Measurements from ENCODE around the gene MAP3K6.
A peak's percentile ranks its signal among the peaks of the same experiment; 100 is the strongest.

Gene MAP3K6

DNA sequence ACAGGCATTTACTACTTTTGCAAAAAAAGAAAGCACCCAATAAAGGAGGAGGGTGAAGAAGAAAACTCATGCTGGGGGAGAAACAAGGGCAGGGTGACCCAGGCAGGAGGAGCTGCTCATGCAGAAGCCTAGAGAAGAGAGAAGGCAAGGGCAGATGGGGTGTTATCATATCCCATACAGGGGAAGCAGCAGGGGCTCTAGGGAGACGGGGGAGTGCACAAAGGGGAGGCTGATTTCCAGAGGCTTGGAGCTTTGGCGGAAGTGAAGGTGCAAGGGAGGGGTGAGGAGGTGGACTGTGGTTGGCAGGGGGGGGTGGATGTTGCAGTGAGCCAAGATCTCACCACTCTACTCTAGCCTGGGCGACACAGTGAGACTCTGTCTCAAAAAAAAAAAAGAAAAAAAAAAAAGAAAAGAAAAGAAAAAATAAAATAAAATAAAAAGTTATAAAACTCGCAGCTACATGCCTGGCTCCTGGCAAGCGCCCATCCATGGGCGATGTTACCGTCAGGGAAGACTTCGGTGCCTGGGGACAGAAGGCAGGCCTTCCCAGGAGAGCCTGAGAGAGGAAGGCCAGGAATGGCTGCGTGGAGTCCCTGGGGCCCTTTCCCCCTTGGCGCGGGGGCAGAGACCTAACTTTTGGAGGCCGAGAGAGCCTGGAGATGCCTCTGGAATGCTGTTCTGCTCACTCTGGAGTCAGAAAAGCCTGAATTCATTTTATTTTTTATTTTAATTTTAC, 11.2 kb upstream of the MAP3K6 start:
- FAIRE-seq (no peak), DNase-seq (ENCODE audit: insufficient read length, low spot score) (no peak)

GRCh38 chr1:27374362-27375086, 7.8 kb upstream of the MAP3K6 start, which contains the start of gene FCN3:
TSS of gene FCN3 (minus strand) at chr1:27374824. CDS start at chr1:27374818, 6 bp downstream.
- FAIRE-seq (no peak), DNase-seq (ENCODE audit: insufficient read length, low spot score) (no peak)

DNA sequence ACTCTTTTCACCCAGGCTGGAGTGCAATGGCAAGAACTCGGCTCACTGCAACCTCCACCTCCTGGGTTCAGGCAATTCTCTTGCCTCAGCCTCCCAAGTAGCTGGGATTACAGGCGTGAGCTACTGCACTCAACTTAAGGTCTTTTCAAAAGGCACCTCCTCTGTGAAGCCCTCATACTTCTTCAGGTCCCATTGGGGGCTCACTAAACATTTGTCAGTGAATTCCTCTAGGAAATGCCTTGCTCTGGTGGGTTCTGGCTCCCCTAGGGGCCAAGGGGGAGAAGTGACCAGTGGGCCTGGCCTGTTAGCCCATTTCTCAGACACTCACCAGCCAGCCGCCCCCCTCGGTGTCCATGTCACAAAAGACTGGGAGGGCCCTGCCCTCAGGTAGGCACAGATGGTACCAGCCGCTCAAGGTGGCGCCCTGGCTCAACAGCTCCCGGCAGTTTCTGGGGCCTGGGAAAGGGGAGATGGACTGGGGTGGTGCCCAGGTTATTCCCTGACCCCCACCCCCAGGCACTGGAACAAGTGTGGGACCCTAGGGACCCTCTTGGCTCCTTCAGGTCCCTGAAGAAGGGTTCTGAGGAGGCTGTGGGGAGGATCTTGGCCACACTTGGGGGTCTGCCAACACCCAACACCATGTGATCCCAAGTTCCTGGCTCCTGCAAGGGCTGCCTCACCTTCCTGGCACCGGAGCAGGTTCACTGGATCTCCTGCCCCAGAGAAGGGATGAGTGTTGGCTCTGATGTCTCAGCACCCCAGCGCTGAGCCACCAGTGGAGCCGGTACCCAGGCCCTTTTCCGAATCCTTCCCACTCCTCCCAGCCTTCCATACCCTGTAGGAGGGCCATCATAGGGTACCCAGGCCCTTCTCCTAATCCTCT, 6.3 kb upstream of the MAP3K6 start:
- FAIRE-seq (no peak), DNase-seq (ENCODE audit: insufficient read length, low spot score) (no peak)

GRCh38 chr1:27372022-27372807, 5.5 kb upstream of the MAP3K6 start:
- DNase-seq (ENCODE audit: insufficient read length, low spot score) (no peak), FAIRE-seq (no peak)

GRCh38 chr1:27368869-27369582, 2.3 kb upstream of the MAP3K6 start:
- FAIRE-seq, result no peak
- no peak for DNase-seq (ENCODE audit: insufficient read length, low spot score)

GRCh38 chr1:27367160-27367650, 444 bp upstream of the MAP3K6 start:
- FAIRE-seq (no peak), DNase-seq (ENCODE audit: insufficient read length, low spot score) (no peak)

- no peak for FAIRE-seq
- DNase-seq (ENCODE audit: insufficient read length, low spot score), result peak; percentile 73
Observed at GRCh38 chr1:27366113-27366410, 699 bp downstream of the MAP3K6 start.

DNA sequence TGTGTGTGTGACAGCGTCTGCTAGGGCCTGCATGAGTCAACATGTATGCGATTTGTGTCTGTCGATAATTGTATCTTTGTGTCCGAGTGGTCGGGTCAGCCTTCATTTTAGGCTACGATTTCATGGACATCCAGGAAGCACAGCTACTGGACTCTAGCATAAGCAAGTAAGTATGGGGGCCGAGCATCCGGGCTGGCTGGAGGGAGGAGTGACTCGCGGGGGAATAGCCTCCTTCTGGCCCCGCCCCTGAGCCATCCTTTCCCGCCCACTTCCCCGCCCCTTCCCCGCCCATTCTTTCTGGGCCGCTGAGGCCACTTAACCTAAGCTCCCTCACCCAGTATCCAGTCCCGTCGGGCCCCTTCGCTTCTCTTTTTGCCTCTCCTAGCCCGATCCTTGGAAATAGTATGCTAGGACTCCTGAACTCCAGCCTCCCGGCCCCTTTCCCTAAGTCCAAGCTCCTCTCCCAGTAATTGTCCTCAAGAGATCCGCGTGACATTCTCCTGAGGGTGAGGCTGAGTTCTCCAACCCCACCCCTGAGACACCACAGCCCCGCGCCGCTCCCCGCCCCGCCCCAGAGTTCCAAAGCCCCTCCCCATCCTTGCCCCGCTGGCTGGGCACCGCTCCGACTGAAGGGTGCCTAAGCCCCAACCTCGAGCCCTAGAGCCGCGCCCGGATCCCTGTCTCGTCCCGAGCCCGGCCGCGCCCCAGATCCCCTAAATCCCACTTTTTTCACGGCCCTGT, 1.2 kb downstream of the MAP3K6 start:
- FAIRE-seq (peak; percentile 76), DNase-seq (ENCODE audit: insufficient read length, low spot score) (peak; percentile 88)

DNA sequence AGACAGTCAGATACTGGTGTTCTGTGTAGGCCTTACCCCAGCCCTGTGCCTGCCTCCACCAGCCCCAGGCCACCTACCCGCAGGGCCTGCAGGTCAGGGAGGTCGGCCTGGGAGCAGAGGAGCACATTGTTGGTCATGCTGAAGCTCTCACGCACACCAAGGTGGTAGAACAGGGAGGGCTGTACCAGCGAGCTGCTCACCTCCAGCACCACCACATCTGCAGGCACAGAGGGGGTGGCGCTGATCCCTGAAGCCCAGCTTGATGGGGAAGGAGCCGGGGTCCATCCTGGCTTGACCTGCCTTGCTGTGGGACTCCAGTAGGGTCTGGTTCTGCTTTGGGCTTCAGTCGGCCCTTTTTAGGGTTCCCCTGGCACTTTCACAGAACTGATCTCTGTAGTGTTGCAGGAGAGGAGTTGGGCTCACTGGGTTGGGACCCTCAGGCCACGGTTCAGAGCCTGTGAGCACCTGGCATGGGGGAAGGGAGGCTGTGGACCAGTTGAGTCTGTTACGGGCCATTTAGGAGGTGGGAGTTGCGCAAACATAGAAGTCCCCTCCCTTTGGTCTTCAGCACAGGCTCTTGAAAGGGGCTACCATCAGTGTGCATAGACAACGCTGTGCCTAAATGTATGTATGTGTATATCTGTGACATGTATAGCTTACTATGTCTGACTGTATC, 1.9 kb downstream of the MAP3K6 start:
- FAIRE-seq, result no peak

DNA sequence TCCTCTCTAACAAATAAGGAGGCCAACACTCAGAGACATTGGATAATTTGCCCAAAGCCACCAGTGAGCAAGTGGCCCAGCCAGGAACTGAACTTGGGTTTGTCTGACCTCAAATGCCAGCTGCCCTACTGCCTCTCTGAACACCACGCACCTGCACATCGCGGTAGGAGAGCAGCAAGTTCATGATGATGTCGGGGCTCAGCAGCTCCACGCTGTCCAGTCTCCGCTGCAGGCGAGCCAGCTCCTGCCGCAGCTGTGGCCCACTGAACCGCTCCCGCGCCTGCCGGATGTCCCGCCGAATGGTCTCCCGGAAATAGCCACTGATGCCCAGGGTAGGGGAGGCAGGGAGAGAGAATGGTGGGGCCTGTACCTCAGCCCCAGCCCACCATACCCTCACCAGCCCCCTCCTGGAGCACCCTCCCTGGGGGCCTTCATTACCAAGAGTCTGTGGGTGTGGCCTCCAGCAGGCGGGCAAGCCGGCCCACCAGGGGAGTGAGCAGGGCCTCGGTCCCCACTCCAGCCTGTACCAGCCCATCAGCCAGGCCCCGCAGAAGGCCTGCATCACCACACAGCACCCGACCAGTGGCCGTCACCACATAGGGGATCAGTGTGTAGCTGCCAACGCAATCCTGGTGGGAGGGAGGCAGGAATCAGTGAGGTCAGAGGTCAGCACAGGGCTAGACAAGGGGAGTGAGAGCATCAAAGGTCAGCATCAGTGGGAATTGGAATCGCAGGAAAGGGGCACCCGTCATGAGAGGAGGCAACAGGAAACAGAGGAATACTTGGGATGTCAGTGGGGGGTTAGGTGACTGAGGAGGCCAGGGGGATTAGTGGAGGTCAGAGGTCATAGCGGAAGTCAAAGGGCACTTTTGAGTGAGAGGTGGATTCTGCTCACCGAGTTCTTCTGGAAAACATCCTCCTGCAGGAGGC, 2.7 kb downstream of the MAP3K6 start:
- no peak for FAIRE-seq
- no peak for DNase-seq (ENCODE audit: insufficient read length, low spot score)

More for the DNA sequence above, 1.9 kb downstream of the MAP3K6 start:
- DNase-seq (ENCODE audit: insufficient read length, low spot score), result no peak

DNA sequence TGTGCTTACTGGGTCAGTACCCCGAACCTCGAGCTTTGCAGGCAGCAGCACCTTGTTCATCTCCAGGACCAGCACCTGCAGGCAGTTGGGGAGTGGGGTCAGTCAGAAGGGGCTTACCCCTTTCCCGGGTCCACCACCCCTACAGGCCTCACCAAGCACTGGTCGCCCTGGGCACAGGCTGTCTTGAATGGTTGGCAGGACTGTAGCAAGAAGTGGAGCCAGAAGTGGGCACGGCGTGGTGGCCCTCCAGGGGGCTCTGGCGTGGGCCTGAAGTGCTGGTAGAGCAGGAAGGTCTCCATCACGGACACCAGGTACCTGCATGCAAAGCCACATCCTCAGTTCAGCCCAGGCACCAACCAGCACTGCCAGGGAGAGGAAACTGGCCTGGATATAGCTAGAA, 5.2 kb downstream of the MAP3K6 start:
- FAIRE-seq, result no peak
- no peak for DNase-seq (ENCODE audit: insufficient read length, low spot score)

- FAIRE-seq (no peak), DNase-seq (ENCODE audit: insufficient read length, low spot score) (no peak)
Observed at GRCh38 chr1:27361044-27361402, 5.7 kb downstream of the MAP3K6 start.

DNA sequence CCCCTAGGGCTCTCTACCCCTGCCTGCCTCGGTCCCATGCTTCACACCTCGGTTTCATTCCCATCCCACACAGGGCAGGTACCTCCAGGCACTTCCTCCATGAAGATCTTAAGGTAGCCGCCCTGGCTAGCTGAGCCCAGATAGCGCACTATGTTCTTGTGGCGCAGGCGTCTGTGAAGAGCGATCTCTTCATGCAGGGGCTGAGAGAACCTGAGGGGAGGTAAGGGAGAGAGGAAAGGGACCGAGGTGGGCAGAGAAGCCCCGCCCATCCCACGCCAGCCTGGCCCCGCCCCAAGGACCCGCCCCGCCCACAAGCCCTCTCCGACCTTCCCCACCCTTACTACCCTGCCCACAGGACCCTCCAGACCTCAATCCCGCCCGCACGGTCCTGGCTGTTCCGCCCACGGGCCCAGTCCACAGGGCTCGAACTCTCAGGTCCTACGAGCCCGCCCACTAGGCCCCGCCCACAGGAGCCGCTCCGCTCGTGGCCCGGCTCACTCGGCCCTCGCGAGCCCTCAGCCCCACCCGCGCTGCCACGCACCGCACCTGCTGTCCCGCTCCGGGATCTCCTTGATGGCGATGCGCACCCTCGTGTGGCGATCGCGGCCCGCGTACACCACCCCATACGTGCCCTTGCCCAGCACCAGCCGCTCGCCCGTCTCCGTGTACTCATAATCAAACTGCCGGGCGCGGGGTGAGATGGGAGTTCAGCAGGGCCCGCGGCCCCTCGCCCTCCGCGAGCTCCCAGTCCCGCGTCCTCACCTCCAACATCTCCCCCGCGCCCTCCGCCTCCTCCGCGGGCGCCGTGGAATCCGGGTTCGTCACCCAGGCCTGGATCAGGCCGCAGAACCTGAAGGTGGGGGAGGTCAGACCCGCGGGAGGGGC, 6.4 kb downstream of the MAP3K6 start:
- FAIRE-seq, result no peak
- DNase-seq (ENCODE audit: insufficient read length, low spot score), result no peak

GRCh38 chr1:27359822-27360158, 7.0 kb downstream of the MAP3K6 start:
- no peak for FAIRE-seq

DNA sequence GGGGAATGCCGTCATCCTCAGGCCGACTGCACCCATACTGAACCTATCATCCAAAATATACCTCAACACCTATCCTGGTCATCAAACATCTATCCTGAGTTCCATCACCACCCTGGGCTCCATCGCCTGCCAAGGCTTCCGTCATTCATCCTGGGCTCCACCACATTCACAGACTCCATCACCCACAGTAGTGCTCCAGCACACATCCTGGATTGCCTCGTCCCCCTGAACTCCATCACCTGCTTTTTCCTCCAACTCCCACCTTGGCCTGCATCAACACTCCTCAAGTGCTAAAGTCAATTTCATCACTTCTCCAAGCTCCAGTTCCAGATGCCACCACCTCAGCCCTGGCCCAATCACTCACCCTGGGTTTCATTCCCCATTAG, 7.8 kb downstream of the MAP3K6 start:
- FAIRE-seq (no peak), DNase-seq (ENCODE audit: insufficient read length, low spot score) (no peak)

More at GRCh38 chr1:27359822-27360158, 7.0 kb downstream of the MAP3K6 start:
- no peak for DNase-seq (ENCODE audit: insufficient read length, low spot score)

GRCh38 chr1:27358038-27358927, 8.5 kb downstream of the MAP3K6 start:
- FAIRE-seq, result no peak

More at GRCh38 chr1:27358038-27358927, 8.5 kb downstream of the MAP3K6 start:
- no peak for DNase-seq (ENCODE audit: insufficient read length, low spot score)

All from HTR-8/SVneo (cell line).